Activated naive CD4-positive, alpha-beta T cell treated with anti-CD3 and anti-CD28 coated beads for 36 hours (primary cell): ENCODE data around the gene ARHGEF37. TPM values are rescaled to one million over a fixed set of nuclear protein-coding genes. Genes with fewer than 3 reads are reported as not detected.
"Not testable (repeated sequence)": the region's sequence is repeated elsewhere in the genome, so short reads cannot be mapped to it uniquely, and the experiment has no call there.

ENCODE experiments used
- CTCF ChIA-PET: fragments of 350-600 bp; sonication (Branson Sonifier 250); formaldehyde crosslinking; loops from one replicate; lab custom pipeline; 2021; ENCODE audit warnings: antibody characterized with exemption; lab: Charles Lee
- DNase-seq: peaks from one replicate; pipeline ENCODE4 v3.0.0-alpha.2; 2020
- H3K27ac Mint-ChIP-seq: one replicate; pipeline ENCODE4 v1.8.0; 2021; ENCODE audit warnings: mild to moderate bottlenecking, mixed read lengths
- H3K27me3 Mint-ChIP-seq: one replicate; pipeline ENCODE4 v1.8.0; 2021; ENCODE audit warnings: low read depth, mixed read lengths
- H3K36me3 Mint-ChIP-seq: one replicate; pipeline ENCODE4 v1.8.0; 2021; ENCODE audit warnings: low read depth, mixed read lengths
- H3K4me1 Mint-ChIP-seq: one replicate; pipeline ENCODE4 v1.8.0; 2021; ENCODE audit warnings: low read depth, mixed read lengths
- H3K4me3 Mint-ChIP-seq: one replicate; pipeline ENCODE4 v1.8.0; 2021; ENCODE audit warnings: mild to moderate bottlenecking, moderate library complexity, mixed read lengths
- H3K9me3 Mint-ChIP-seq: one replicate; pipeline ENCODE4 v1.8.0; 2021; ENCODE audit warnings: mixed read lengths
- intact Hi-C: fragments of 100-400 bp; cut with micrococcal nuclease; formaldehyde crosslinking; loops from one replicate; pipeline ENCODE4 v1.15.1; 2023
- total RNA-seq, 2 experiments: library from RNA; stranded (reverse); gene quantifications; one replicate each; pipeline ENCODE4 v1.2.3, GENCODE V29; 2021

The ARHGEF37 gene, protein sequence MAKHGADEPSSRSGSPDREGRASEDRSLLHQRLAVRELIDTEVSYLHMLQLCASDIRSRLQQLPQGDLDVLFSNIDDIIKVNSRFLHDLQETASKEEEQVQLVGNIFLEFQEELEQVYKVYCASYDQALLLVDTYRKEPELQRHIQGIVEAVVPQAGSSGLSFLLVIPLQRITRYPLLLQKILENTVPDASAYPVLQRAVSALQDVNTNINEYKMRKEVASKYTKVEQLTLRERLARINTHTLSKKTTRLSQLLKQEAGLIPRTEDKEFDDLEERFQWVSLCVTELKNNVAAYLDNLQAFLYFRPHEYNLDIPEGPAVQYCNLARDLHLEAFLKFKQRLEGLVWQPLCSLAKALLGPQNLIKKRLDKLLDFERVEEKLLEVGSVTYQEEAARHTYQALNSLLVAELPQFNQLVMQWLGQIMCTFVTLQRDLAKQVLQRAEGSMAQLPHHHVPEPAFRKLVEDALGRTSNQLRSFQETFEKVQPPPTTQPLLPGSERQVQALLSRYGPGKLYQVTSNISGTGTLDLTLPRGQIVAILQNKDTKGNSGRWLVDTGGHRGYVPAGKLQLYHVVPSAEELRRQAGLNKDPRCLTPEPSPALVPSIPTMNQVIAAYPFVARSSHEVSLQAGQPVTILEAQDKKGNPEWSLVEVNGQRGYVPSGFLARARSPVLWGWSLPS
- total RNA-seq, result 1 to 10 TPM in 1 of 2 experiments, under 1 TPM in 1; 0.95 to 2.0 TPM

DNA sequence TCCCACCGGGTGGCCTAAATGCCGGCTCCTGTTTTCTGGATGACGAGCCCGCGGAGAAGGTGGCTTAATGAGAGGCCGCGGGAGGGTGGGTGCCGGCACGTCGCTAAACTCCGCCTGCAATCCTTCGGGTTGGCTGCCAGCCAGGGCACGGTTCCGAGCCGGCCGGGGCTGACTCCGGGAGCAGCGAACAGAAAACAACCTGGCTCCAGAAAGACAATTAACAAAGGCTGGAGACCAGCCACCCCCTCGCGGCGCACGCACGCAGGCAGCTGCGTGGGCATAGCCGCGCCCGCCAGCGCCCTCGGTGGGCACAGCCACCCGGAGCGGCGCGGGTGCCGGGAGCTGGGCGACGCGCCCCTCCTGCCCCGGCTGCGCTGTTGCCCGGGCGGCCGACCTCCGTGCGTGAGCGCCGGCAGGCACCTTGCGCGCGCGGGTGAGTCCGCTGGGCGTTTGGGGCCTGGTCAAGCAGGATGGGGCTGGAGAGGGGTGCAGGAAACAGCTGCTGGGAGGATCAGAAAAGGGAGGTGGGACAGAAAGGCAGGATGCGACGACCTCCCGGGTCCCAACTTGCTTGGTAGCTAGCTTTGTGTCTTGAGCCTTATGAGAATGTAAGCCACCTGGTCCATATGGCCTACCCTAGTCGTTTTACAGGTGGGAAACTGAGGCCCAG lies at the start of gene ARHGEF37:
ARHGEF37 (plus strand) TSS at position 307 of the 670 bp plus-strand sequence. CDS start 16,272 bp downstream, outside the sequence.
- Mint-ChIP-seq H3K27ac (peak within 1 kb of the TSS; percentile 24), H3K27me3 (no peaks in the 10 kb centered on the region), H3K9me3 (no peaks in the 10 kb centered on the region), H3K4me1 (peaks cover 24% of the 10 kb centered on the region), H3K36me3 (no peaks in the 10 kb centered on the region), H3K4me3 (peak within 1 kb of the TSS; percentile 73)
- CTCF ChIA-PET, result interaction anchor here (0.6 to 1.5 kb wide), 9 partner anchors 12 to 210 kb away, joined by 3 to 5 read pairs (median 4); no protein-coding TSS in a partner anchor
- intact Hi-C loops, result no loop called here
- peak; percentile 60 for DNase-seq

DNA sequence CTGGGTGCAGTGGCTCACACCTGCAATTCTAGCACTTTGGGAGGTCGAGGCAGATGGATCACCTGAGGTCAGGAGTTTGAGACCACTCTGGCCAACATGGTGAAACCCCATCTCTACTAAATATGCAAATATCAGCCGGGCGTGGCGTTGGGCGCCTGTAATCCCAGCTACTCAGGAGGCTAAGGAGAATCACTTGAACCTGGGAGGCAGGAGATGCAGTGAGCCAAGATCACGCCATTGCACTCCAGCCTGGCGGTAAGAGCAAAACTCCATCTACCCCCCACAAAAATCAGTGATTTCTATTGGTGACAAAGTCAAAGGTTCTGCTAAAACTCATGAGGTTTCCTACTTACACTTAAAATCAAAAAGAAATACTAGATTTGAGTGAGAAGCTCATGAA lies 48.9 kb upstream of the ARHGEF37 start:
- intact Hi-C loops, result loop anchor here (2.0 kb wide), 1 partner anchor 14 kb away; no protein-coding TSS in a partner anchor
- peaks cover 76% of the 10 kb centered on the region for H3K4me1 Mint-ChIP-seq
- H3K9me3 Mint-ChIP-seq, result no peaks in the 10 kb centered on the region
- no peak for DNase-seq
- CTCF ChIA-PET, result interaction anchor here (0.6 kb wide), 1 partner anchor 11 kb away, joined by 3 read pairs; no protein-coding TSS in a partner anchor
- H3K27me3 Mint-ChIP-seq, result no peaks in the 10 kb centered on the region
- H3K36me3 Mint-ChIP-seq, result peaks cover 27% of the 10 kb centered on the region
- no peak overlapping the region for H3K4me3 Mint-ChIP-seq
- no peak overlapping the region for H3K27ac Mint-ChIP-seq

DNA sequence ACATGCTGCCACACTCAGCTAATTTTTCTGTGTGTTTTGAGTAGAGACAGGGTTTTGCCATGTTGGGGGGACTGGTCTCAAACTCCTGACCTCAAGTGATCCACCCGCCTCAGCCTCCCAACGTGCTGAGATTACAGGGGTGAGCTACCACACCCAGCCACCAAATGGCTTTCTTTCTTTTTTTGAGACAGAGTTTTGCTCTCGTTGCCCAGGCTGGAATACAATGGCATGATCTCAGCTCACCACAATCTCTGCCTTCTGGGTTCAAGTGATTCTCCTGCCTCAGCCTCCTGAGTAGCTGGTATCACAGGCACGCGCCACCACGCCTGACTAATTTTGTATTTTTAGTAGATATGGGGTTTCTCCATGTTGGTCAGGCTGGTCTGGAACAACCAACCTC lies 45.5 kb upstream of the ARHGEF37 start:
- peaks cover 28% of the 10 kb centered on the region for H3K36me3 Mint-ChIP-seq
- H3K4me1 Mint-ChIP-seq, result peaks cover 65% of the 10 kb centered on the region
- H3K27me3 Mint-ChIP-seq, H3K9me3 Mint-ChIP-seq, intact Hi-C loops, H3K4me3 Mint-ChIP-seq, H3K27ac Mint-ChIP-seq, DNase-seq: not testable (repeated sequence)
- CTCF ChIA-PET, result interaction anchor here (1.4 kb wide), 1 partner anchor 49 kb away, joined by 3 read pairs; no protein-coding TSS in a partner anchor

DNA sequence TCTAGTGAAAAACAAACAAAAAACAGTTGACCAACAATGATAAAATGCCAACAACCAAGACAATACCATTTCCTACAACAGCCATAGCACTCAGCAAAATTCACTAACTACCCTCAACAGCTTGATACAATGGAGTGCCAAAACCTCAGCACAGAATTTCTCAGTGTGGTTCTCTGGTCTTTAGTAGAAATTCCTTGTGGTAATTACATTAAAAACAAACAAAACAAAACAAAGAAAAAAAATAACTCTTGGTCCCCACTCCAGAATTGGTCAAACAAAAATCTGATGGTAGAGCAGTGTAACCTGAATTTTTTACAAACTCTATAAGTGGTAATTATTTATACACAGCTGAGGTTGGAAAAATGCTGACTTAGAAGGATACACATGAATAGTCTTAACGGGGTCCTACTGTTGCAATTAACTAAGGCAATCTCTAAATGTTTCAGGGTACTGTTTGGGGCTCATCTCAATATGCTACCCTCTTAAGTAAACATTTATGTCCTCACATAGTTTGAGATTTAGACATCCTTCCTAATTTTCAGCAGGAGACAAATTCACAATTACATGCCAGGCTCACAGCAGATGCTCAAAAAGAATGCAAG lies 43.8 kb upstream of the ARHGEF37 start:
- H3K4me1 Mint-ChIP-seq, result peaks cover 64% of the 10 kb centered on the region

DNA sequence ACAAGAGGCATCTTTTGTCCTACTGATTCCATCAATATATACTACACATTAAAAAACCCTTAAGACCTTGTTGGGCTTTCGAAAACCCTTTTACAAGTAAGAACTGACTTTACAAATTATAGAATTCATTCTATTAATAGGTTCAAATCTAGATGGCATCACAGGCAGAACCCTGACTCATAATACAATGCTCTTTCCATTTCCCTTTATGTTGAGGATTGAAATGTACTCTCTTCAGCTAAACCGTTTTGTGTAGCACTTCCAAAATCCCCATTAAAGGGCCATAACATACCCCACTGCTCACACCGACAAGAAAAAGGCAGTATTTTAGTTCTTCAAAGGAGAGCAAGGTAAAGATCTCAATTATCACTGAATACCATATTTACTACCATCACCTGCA lies 41.2 kb upstream of the ARHGEF37 start:
- H3K4me1 Mint-ChIP-seq, result peaks cover 70% of the 10 kb centered on the region
- H3K4me3 Mint-ChIP-seq, result peak overlapping the region; percentile 29
- CTCF ChIA-PET, result interaction anchor here (1.0 to 1.5 kb wide), 3 partner anchors 9 to 21 kb away, joined by 3 to 6 read pairs (median 5); no protein-coding TSS in a partner anchor
- peak overlapping the region; percentile 31 for H3K27ac Mint-ChIP-seq
- DNase-seq, result no peak
- peaks cover 34% of the 10 kb centered on the region for H3K36me3 Mint-ChIP-seq
- no peaks in the 10 kb centered on the region for H3K9me3 Mint-ChIP-seq
- H3K27me3 Mint-ChIP-seq, result no peaks in the 10 kb centered on the region
- intact Hi-C loops, result no loop called here

More for the DNA sequence above, 43.8 kb upstream of the ARHGEF37 start:
- H3K9me3 Mint-ChIP-seq, result no peaks in the 10 kb centered on the region
- peaks cover 32% of the 10 kb centered on the region for H3K36me3 Mint-ChIP-seq
- DNase-seq, result no peak
- H3K4me3 Mint-ChIP-seq, result no peak overlapping the region
- intact Hi-C loops, result no loop called here
- no peaks in the 10 kb centered on the region for H3K27me3 Mint-ChIP-seq
- no peak overlapping the region for H3K27ac Mint-ChIP-seq
- CTCF ChIA-PET, result no interaction called here

DNA sequence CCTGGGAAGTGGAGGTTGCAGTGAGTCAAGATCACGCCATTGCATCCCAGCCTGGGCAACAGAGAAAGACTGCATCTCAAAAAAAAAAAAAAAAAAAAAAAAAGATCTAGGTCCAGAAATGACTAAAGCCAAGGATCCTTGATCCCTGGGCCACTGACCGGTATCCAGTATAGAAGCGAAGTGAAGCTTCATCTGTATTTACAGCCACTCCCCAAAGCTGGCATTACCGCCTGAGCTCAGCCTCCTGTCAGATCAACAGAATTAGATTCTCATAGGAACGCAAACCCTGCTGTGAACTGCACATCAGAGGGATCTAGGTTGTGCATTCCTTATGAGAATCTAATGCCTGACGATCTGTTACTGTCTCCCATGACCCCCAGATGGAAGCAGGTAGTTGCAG lies 39.4 kb upstream of the ARHGEF37 start:
- H3K4me1 Mint-ChIP-seq, result peaks cover 72% of the 10 kb centered on the region

DNA sequence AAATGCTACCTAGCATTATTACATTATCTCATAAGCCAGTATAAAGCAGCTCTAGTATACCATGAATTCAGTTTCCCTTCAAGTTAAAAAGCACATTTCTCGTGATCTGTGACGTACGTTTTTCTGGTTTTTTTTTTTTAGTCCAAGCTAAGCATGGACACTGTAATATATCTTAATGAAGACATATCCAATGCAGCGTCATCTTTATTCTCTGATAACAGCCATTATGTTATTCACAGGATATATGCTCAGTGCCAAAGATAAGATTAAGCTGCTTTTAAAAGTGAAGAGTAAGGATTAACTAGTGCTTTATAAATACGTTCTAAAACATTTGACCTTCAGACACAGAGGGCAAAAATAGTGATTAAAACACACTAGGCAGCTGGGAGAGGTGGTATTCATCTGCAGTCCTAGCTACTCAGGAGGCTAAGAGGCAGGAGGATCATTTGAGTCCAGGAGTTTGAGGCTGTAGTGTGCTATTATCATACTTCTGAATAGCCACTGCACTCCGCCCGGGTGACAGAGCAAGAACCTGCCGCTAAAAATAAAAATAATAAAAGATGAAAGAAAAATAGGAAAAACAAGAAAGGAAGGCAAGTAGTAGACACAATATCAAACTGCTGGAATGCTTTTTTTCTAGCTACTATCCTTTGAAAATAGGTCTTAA lies 37.8 kb upstream of the ARHGEF37 start:
- no peaks in the 10 kb centered on the region for H3K27me3 Mint-ChIP-seq
- no peak for DNase-seq
- H3K36me3 Mint-ChIP-seq, result peaks cover 47% of the 10 kb centered on the region
- H3K4me1 Mint-ChIP-seq, result peaks cover 77% of the 10 kb centered on the region
- intact Hi-C loops, result no loop called here
- H3K27ac Mint-ChIP-seq, result no peak overlapping the region
- no peak overlapping the region for H3K4me3 Mint-ChIP-seq
- CTCF ChIA-PET, result interaction anchor here (1.0 to 1.9 kb wide), 7 partner anchors 9 to 100 kb away, joined by 3 to 7 read pairs (median 4); no protein-coding TSS in a partner anchor
- no peaks in the 10 kb centered on the region for H3K9me3 Mint-ChIP-seq

More for the DNA sequence above, 39.4 kb upstream of the ARHGEF37 start:
- CTCF ChIA-PET, result interaction anchor here (0.6 to 1.7 kb wide), 2 partner anchors 20 to 110 kb away, joined by 4 to 6 read pairs; no protein-coding TSS in a partner anchor
- intact Hi-C loops, result loop anchor here (1.0 kb wide), 1 partner anchor 7 kb away; no protein-coding TSS in a partner anchor
- H3K27ac Mint-ChIP-seq, result no peak overlapping the region
- H3K9me3 Mint-ChIP-seq, result no peaks in the 10 kb centered on the region
- no peaks in the 10 kb centered on the region for H3K27me3 Mint-ChIP-seq
- no peak overlapping the region for H3K4me3 Mint-ChIP-seq
- DNase-seq, result no peak
- H3K36me3 Mint-ChIP-seq, result peaks cover 42% of the 10 kb centered on the region

DNA sequence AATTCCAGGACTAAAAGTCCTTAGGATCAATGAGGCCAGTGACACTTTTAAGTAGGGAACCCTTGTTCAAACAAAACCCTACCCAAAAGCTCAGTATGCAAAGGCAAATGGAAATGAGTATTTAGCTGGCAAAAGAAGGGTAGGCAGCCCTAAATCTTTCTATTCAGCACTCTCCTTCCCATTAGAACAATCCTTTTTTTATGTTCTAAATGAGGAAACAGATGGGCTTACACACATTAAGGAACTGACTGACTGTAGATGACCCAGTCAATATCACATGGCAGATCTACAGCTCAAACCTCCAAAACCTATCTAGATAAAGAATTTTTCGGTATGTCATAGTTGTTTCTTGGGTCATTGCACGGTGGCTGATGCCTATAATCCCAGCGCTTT lies 37.3 kb upstream of the ARHGEF37 start:
- H3K27ac Mint-ChIP-seq, result no peak overlapping the region
- no peak for DNase-seq
- no peaks in the 10 kb centered on the region for H3K9me3 Mint-ChIP-seq
- H3K4me1 Mint-ChIP-seq, result peaks cover 81% of the 10 kb centered on the region
- peaks cover 50% of the 10 kb centered on the region for H3K36me3 Mint-ChIP-seq
- CTCF ChIA-PET, result interaction anchor here (0.6 to 1.9 kb wide), 8 partner anchors 8 to 101 kb away, joined by 3 to 7 read pairs (median 4); no protein-coding TSS in a partner anchor
- H3K4me3 Mint-ChIP-seq, result no peak overlapping the region
- H3K27me3 Mint-ChIP-seq, result no peaks in the 10 kb centered on the region
- intact Hi-C loops, result no loop called here

DNA sequence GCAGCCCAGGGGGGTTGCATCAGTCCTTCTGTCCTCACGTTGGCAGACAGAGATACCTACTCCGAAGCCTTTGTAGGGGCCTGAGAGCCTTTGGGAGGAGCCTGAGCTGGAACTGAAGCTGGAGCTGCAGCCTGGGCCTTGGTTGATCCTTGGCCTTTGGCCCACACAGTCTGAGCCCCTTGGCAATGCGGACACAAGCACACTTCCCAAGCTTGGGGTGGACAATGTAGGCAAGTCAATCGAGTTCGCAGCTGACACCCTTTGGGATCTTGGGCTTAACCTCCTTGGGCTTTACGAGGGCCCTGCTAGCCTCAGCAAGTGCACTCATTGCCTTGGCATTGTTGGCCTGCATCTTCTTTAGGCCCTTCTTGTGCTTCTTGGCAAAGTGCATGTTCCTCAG lies 36.0 kb upstream of the ARHGEF37 start:
- H3K4me1 Mint-ChIP-seq, result peaks cover 75% of the 10 kb centered on the region
- DNase-seq, result no peak
- intact Hi-C loops, result no loop called here
- H3K4me3 Mint-ChIP-seq, result no peak overlapping the region
- peaks cover 61% of the 10 kb centered on the region for H3K36me3 Mint-ChIP-seq
- H3K9me3 Mint-ChIP-seq, result no peaks in the 10 kb centered on the region
- H3K27me3 Mint-ChIP-seq, result no peaks in the 10 kb centered on the region
- H3K27ac Mint-ChIP-seq, result no peak overlapping the region
- CTCF ChIA-PET, result interaction anchor here (1.0 to 1.2 kb wide), 3 partner anchors 20 to 122 kb away, joined by 3 to 9 read pairs (median 3); no protein-coding TSS in a partner anchor

DNA sequence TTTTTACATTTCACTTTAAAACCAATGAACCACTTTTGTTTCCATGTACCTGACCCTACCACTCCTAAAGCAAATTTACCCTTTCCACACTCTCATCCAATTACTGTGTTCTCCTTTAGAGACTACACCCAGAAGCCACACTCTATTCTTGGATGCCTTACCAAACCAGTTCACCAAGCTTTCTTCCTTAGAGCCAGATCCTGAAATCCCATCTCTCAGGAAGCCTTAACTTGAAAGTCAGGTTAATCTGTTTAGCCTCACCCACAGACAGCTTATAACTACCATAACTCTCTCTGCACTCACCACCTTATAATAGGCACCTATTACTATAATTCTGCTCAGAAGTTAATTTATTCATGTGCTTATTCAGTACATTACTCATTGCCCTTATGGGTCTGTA lies 34.3 kb upstream of the ARHGEF37 start:
- Mint-ChIP-seq H3K4me3 (peak overlapping the region; percentile 1), H3K27ac (peak overlapping the region; percentile 83), H3K36me3 (peaks cover 60% of the 10 kb centered on the region), H3K27me3 (no peaks in the 10 kb centered on the region), H3K4me1 (peaks cover 66% of the 10 kb centered on the region), H3K9me3 (no peaks in the 10 kb centered on the region)
- CTCF ChIA-PET, result interaction anchor here (0.6 to 0.9 kb wide), 4 partner anchors 18 to 189 kb away, joined by 3 to 6 read pairs (median 4); partner anchors contain the start of gene PCYOX1L
- DNase-seq, result no peak
- intact Hi-C loops, result loop anchor here (2.0 kb wide), 1 partner anchor 54 kb away; no protein-coding TSS in a partner anchor
